Activated T-helper 1 cell treated with anti-CD3 and anti-CD28 coated beads, Interleukin-2, amount 50 U/mL, for 16 hours (primary cell): ENCODE measurements around the gene FDX2.

ENCODE experiments used
- DNase-seq, 2 donors: peaks; one replicate each; pipeline ENCODE4 v3.0.0-alpha.2; 2020; ENCODE audit warnings: low read depth in 1 of 2, low spot score in 1 of 2

FDX2 gene

GRCh38 chr19:10299545-10300458 lies 16.0 kb downstream of the FDX2 start:
- DNase-seq = no peak

DNA sequence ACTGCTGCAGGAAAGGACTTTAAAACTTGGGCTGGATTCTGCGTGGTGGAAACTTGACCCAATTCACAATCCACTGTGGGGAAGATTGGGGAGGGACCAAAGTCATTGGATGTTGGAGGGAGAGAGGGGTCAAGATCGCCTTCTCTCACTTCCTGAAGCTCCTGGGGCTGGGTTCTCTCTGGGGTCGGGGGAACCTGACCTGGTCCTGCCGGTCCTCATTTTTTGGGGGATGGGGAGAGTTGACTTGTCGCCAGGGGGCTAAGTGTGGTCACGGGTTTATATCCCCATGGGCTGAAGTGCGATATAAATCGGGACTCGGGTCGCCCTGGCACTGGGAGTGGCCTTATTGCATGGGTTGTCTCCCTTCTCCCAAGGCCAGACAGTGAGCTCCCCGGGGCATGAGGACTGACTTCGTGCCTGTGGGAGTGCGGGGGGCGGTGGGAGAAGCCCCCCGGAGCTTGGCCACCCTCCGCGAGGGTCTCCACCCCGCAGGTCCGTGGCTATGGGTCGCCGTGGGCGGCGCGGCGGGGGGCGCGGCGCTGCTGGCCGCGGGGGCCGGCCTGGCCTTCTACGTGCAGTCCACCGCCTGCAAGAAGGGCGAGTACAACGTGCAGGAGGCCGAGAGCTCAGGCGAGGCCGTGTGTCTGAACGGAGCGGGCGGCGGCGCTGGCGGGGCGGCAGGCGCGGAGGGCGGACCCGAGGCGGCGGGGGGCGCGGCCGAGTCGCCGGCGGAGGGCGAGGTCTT lies 19.8 kb downstream of the FDX2 start:
- no peak for DNase-seq

DNA sequence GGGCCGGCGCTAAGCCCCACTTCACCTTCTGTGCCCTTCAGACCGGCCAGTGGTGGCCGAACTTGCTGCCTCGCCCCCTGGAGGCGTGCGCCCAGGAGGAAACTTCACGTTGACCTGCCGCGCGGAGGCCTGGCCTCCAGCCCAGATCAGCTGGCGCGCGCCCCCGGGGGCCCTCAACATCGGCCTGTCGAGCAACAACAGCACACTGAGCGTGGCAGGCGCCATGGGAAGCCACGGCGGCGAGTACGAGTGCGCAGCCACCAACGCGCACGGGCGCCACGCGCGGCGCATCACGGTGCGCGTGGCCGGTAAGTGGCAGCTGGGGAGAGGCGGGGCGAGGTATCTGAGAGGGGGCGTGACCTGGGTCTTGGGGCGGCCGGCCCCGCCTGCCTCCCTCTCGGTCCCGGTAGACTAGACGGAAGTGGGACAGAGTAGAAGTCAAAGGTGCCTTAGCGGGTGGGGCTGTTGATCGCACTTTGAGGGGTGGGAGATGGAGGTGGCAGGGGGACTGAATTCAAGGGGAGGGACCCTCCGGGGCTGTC lies 20.4 kb downstream of the FDX2 start:
- peak in 1 of 2 donors; percentile 42 for DNase-seq

- DNase-seq = no peak
These were observed 21.5 kb downstream of the FDX2 start for GRCh38 chr19:10294368-10294697.

GRCh38 chr19:10293637-10294367 lies 22.0 kb downstream of the FDX2 start:
- DNase-seq = no peak

DNA sequence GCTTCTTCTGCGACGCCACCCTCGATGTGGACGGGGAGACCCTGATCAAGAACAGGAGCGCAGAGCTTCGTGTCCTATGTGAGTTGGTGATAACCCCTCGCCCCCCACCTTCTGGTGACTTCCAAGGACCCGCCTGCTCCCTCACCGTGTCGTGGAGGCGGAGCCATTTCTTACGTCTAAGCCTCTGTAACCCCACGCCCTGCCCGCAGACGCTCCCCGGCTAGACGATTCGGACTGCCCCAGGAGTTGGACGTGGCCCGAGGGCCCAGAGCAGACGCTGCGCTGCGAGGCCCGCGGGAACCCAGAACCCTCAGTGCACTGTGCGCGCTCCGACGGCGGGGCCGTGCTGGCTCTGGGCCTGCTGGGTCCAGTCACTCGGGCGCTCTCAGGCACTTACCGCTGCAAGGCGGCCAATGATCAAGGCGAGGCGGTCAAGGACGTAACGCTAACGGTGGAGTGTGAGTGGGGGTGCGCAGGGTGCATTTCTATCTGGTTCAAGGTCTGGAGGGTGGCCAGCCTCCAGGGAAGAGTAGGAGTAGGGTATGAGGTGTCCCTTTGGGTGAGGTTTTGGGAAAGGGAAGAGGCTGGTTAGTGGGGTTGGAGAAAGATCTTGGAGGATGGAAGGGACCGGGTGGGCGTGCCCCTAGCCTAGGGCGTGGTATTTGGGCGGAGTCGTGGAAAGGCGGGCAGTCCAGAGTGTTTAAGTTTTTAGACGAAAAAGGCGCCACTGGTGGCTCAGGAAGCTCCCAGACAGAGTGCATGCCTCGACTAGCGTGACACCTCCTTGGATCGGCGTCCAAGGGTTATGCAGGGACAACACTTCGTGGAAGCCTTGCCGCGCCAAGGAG lies 22.8 kb downstream of the FDX2 start:
- no peak for DNase-seq

- peak in 1 of 2 donors; percentile 38 for DNase-seq
These were observed 23.5 kb downstream of the FDX2 start for GRCh38 chr19:10292206-10292788.

GRCh38 chr19:10291554-10292205 lies 24.1 kb downstream of the FDX2 start:
- DNase-seq = no peak

GRCh38 chr19:10290876-10291553 lies 24.8 kb downstream of the FDX2 start:
- no peak for DNase-seq

DNA sequence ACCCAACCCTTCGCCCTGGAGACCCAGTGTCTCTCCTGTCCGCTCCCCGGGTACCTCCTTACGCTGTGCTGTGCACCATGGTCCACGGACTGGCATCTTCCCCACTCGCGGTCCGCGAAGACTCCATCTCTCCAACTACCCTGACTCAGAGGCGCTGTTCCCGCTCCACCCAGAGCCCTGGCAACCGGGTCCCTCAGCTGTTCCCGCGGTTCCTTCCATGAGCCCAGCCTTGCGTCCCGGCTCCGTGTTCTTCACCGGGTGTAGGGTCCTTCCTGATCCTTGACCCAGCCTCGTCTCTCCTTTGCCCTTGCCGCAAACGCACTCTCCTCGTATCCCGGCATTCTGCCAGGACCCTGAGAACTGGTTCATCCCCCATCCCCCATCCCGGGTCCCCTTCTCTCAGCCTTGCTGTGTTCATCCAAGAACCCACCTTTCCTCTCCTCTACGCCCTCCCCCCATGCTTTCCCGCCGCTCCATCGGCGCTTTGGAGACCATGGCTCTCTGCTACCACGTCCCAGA lies 25.4 kb downstream of the FDX2 start:
- DNase-seq = no peak

- no peak for DNase-seq
These were observed 25.9 kb downstream of the FDX2 start, which contains the start of gene ICAM5 for GRCh38 chr19:10289836-10290356. ICAM5 (plus strand) TSS chr19:10289952; CDS start chr19:10290044, 92 bp downstream.

DNA sequence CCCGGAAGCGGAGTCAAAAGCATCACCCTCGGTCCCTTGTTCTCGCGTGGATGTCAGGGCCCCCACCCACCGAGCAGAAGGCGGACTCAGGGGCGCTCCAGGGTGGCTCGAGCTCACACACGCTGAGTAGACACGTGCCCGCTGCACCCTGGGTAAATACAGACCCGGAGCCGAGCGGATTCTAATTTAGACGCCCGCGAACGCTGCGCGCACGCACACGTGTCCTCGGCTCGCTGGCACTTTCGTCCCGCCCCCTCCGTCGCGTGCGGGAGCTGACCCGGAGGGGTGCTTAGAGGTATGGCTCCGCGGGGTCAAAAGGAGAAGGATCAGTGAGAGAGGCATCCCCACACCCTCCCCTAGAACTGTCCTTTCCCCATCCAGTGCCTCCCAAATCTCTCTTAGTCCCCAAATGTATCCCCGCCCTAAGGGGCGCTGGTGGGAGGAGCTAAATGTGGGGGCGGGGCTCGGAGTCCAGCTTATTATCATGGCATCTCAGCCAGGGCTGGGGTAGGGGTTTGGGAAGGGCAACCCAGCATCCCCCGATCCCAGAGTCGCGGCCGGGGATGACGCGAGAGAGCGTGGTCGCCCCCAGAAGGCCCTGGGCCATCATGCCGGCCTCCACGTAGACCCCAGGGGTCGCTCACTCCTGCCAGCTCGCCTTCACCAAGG lies 26.5 kb downstream of the FDX2 start:
- peak in 1 of 2 donors; percentile 35 for DNase-seq

DNA sequence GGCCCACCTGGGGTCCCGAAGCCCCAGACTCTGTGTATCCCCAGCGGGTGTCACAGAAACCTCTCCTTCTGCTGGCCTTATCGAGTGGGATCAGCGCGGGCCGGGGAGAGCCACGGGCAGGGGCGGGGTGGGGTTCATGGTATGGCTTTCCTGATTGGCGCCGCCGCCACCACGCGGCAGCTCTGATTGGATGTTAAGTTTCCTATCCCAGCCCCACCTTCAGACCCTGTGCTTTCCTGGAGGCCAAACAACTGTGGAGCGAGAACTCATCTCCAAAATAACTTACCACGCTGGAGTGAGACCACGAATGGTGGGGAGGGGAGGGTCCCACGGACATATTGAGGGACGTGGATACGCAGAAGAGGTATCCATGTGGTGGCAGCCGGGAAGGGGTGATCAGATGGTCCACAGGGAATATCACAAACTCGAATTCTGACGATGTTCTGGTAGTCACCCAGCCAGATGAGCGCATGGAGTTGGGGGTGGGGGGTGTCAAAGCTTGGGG lies 27.1 kb downstream of the FDX2 start:
- DNase-seq = no peak

- DNase-seq = no peak
These were observed 28.7 kb downstream of the FDX2 start, which contains the start of gene ICAM4 for GRCh38 chr19:10286803-10287737. ICAM4 (plus strand) TSS chr19:10286955; CDS start chr19:10287013, 58 bp downstream.

- no peak for DNase-seq
These were observed 30.4 kb downstream of the FDX2 start for GRCh38 chr19:10285393-10285792.

DNA sequence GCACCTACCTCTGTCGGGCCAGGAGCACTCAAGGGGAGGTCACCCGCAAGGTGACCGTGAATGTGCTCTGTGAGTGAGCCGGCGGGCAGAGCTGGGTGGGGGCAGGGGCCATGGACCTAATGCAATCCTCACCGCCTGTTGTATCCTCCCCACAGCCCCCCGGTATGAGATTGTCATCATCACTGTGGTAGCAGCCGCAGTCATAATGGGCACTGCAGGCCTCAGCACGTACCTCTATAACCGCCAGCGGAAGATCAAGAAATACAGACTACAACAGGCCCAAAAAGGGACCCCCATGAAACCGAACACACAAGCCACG lies 30.9 kb downstream of the FDX2 start:
- no peak for DNase-seq
